DOHH2 (cell line): ENCODE results near the gene ME3.

Source experiments
- H3F3A ChIP-seq: fragments of 200-600 bp; sonication (generic), shearing (Covaris generic); 2 replicates; pipeline ENCODE4 v1.6.0; 2016; ENCODE audit warnings: antibody characterized with exemption, mild to moderate bottlenecking; ENCODE audit not compliant: control insufficient read depth, insufficient read depth
- H3K27ac ChIP-seq: fragments of 200-600 bp; sonication (generic); 2 replicates; pipeline ENCODE4 v1.5.1; 2014; ENCODE audit warnings: low read depth, mild to moderate bottlenecking, low read length, moderate library complexity
- H3K27me3 ChIP-seq: fragments of 200-600 bp; sonication (generic); 2 replicates; pipeline ENCODE4 v1.6.1; 2014; ENCODE audit warnings: mild to moderate bottlenecking, low read length, mixed read lengths; ENCODE audit not compliant: control insufficient read depth
- H3K36me3 ChIP-seq: fragments of 200-600 bp; sonication (generic); 2 replicates; pipeline ENCODE4 v1.6.1; 2014; ENCODE audit warnings: mild to moderate bottlenecking, low read length, moderate library complexity, mixed read lengths; ENCODE audit not compliant: control insufficient read depth
- H3K4me1 ChIP-seq: fragments of 200-600 bp; sonication (generic); 2 replicates; pipeline ENCODE4 v1.6.1; 2014; ENCODE audit warnings: mild to moderate bottlenecking, low read length, mixed read lengths; ENCODE audit not compliant: control insufficient read depth
- H3K4me2 ChIP-seq: fragments of 200-600 bp; sonication (generic); 2 replicates; pipeline ENCODE4 v1.6.0; 2014; ENCODE audit warnings: mild to moderate bottlenecking, low read length, moderate library complexity
- H3K4me3 ChIP-seq: fragments of 200-600 bp; sonication (generic); 2 replicates; pipeline ENCODE4 v1.5.1; 2014; ENCODE audit warnings: mild to moderate bottlenecking, low read length, mixed read lengths
- H3K79me2 ChIP-seq: fragments of 200-600 bp; sonication (generic); 2 replicates; pipeline ENCODE4 v1.6.1; 2014; ENCODE audit warnings: mild to moderate bottlenecking, low read length, mixed read lengths; ENCODE audit not compliant: control insufficient read depth
- H3K9me2 ChIP-seq: fragments of 200-600 bp; sonication (generic); replicated peaks from 2 replicates; pipeline ENCODE4 v1.6.1; 2014; ENCODE audit warnings: mild to moderate bottlenecking, low read length, mixed read lengths; ENCODE audit not compliant: control insufficient read depth
- H3K9me3 ChIP-seq: fragments of 200-600 bp; sonication (generic); 2 replicates; pipeline ENCODE4 v1.6.1; 2014; ENCODE audit warnings: antibody characterized with exemption, low read length, mixed read lengths; ENCODE audit not compliant: control insufficient read depth, insufficient read depth
- H4K20me1 ChIP-seq: fragments of 200-600 bp; sonication (generic); 2 replicates; pipeline ENCODE4 v1.6.0; 2014; ENCODE audit warnings: low read depth, mild to moderate bottlenecking, antibody characterized with exemption, low read length, moderate library complexity; ENCODE audit not compliant: control insufficient read depth, insufficient read depth
- CTCF ChIP-seq: fragments of 200-600 bp; sonication (generic); IDR thresholded peaks from one replicate; pipeline ENCODE4 v1.5.1; 2014; ENCODE audit warnings: antibody characterized with exemption, mild to moderate bottlenecking, low read depth, low read length; ENCODE audit not compliant: poor library complexity, severe bottlenecking
- EZH2phosphoT487 ChIP-seq: fragments of 200-600 bp; sonication (generic); IDR thresholded peaks from 2 replicates; pipeline ENCODE4 v1.6.1; 2017; ENCODE audit warnings: borderline replicate concordance, mild to moderate bottlenecking, antibody characterized with exemption, low read length, moderate library complexity, mixed read lengths

Gene ME3

GRCh38 chr11:86519064-86519911, 153.1 kb downstream of the ME3 start:
- no peaks in the 10 kb centered on the region for H3K9me3 ChIP-seq
- no peak overlapping the region for H3K4me3 ChIP-seq
- H3K9me2 ChIP-seq: no peaks in the 10 kb centered on the region
- H3K27me3 ChIP-seq: peaks cover 2% of the 10 kb centered on the region; the same call in 1 of the 2 replicates
- H3K27ac ChIP-seq: no peak overlapping the region
- no peaks in the 10 kb centered on the region for H3K79me2 ChIP-seq
- H3K4me2 ChIP-seq: no peak overlapping the region
- TF ChIP-seq CTCF (no peak), EZH2phosphoT487 (no peak)
- H3K36me3 ChIP-seq: no peaks in the 10 kb centered on the region
- no peaks in the 10 kb centered on the region for H4K20me1 ChIP-seq
- no peaks in the 10 kb centered on the region for H3K4me1 ChIP-seq
- H3F3A ChIP-seq: no peaks in the 10 kb centered on the region

- Histone ChIP-seq H3K36me3 (no peaks in the 10 kb centered on the region), H3K27ac (no peak overlapping the region), H3K4me1 (no peaks in the 10 kb centered on the region), H4K20me1 (no peaks in the 10 kb centered on the region), H3K9me3 (no peaks in the 10 kb centered on the region), H3K79me2 (no peaks in the 10 kb centered on the region), H3K4me3 (no peak overlapping the region), H3K9me2 (no peaks in the 10 kb centered on the region), H3K27me3 (peaks cover 2% of the 10 kb centered on the region; the same call in 1 of the 2 replicates), H3F3A (no peaks in the 10 kb centered on the region), H3K4me2 (no peak overlapping the region)
- TF ChIP-seq EZH2phosphoT487 (no peak), CTCF (no peak)
These were observed 154.2 kb downstream of the ME3 start for GRCh38 chr11:86518211-86518610.

GRCh38 chr11:86517557-86517956, 154.9 kb downstream of the ME3 start:
- Histone ChIP-seq H3K4me1 (no peaks in the 10 kb centered on the region), H3K27me3 (peaks cover 2% of the 10 kb centered on the region; the same call in 1 of the 2 replicates), H3K9me3 (no peaks in the 10 kb centered on the region)

More at GRCh38 chr11:86517557-86517956, 154.9 kb downstream of the ME3 start:
- H3F3A ChIP-seq: no peaks in the 10 kb centered on the region
- H3K9me2 ChIP-seq: no peaks in the 10 kb centered on the region
- H3K4me2 ChIP-seq: no peak overlapping the region
- H4K20me1 ChIP-seq: no peaks in the 10 kb centered on the region
- H3K79me2 ChIP-seq: no peaks in the 10 kb centered on the region
- H3K27ac ChIP-seq: no peak overlapping the region
- no peak overlapping the region for H3K4me3 ChIP-seq
- no peaks in the 10 kb centered on the region for H3K36me3 ChIP-seq
- TF ChIP-seq CTCF (no peak), EZH2phosphoT487 (no peak)
